NCI-H1436 (cell line): ENCODE data around the gene SLC35D2.
"Not testable (repeated sequence)": the region's sequence is repeated elsewhere in the genome, so short reads cannot be mapped to it uniquely, and the experiment has no call there.

ENCODE experiments used
- DNase-seq: peaks from one replicate; lab custom pipeline; 2025; lab: John Stamatoyannopoulos, UW

SLC35D2 gene

GRCh38 chr9:96400132-96400910 lies 16.8 kb upstream of the SLC35D2 start:
- DNase-seq, result no peak

GRCh38 chr9:96399325-96399633 lies 15.8 kb upstream of the SLC35D2 start:
- DNase-seq, result no peak

GRCh38 chr9:96398582-96399324 lies 15.2 kb upstream of the SLC35D2 start:
- no peak for DNase-seq

- DNase-seq, result no peak
Measured at GRCh38 chr9:96395964-96396363, 12.5 kb upstream of the SLC35D2 start.

GRCh38 chr9:96394832-96395496 lies 11.5 kb upstream of the SLC35D2 start:
- no peak for DNase-seq

GRCh38 chr9:96392263-96392662 lies 8.8 kb upstream of the SLC35D2 start:
- DNase-seq, result no peak

GRCh38 chr9:96391021-96391765 lies 7.7 kb upstream of the SLC35D2 start:
- no peak for DNase-seq

GRCh38 chr9:96388144-96388543 lies 4.6 kb upstream of the SLC35D2 start:
- DNase-seq, result no peak

GRCh38 chr9:96386157-96386556 lies 2.6 kb upstream of the SLC35D2 start:
- DNase-seq, result no peak

GRCh38 chr9:96382839-96383164 lies 709 bp downstream of the SLC35D2 start:
- DNase-seq, result no peak

- no peak for DNase-seq
Measured at GRCh38 chr9:96382175-96382574, 1.3 kb downstream of the SLC35D2 start.

- no peak for DNase-seq
Measured at GRCh38 chr9:96381696-96382095, 1.8 kb downstream of the SLC35D2 start.

GRCh38 chr9:96381125-96381524 lies 2.4 kb downstream of the SLC35D2 start:
- DNase-seq, result no peak

- DNase-seq, result no peak
Measured at GRCh38 chr9:96379461-96379860, 4.0 kb downstream of the SLC35D2 start.

GRCh38 chr9:96378187-96378586 lies 5.3 kb downstream of the SLC35D2 start:
- DNase-seq, result no peak

GRCh38 chr9:96376891-96377874 lies 6.3 kb downstream of the SLC35D2 start:
- DNase-seq, result no peak

GRCh38 chr9:96375507-96375906 lies 8.0 kb downstream of the SLC35D2 start:
- DNase-seq, result not testable (repeated sequence)

GRCh38 chr9:96367943-96368342 lies 15.6 kb downstream of the SLC35D2 start:
- no peak for DNase-seq

- no peak for DNase-seq
Measured at GRCh38 chr9:96363175-96363967, 20.1 kb downstream of the SLC35D2 start.

- not testable (repeated sequence) for DNase-seq
Measured at GRCh38 chr9:96362119-96362518, 21.4 kb downstream of the SLC35D2 start.
